SK-N-SH treated with all-trans-retinoic acid at 6 μM for 48 hours (cell line): ENCODE measurements around the gene ADH1C.

Source experiments
- ARNTL ChIP-seq: fragments of 450-650 bp; formaldehyde crosslinking; IDR thresholded peaks from 2 replicates; pipeline ENCODE4 v1.5.0; 2020; ENCODE audit warnings: low read depth, mild to moderate bottlenecking, moderate library complexity, borderline replicate concordance
- GLIS3 ChIP-seq: fragments of 250-450 bp; sonication (Bioruptor Pico); IDR thresholded peaks from 2 replicates; pipeline ENCODE4 v1.5.0; 2020; ENCODE audit warnings: mild to moderate bottlenecking, moderate library complexity
- ISL1 ChIP-seq: fragments of 250-450 bp; sonication (Bioruptor Pico); IDR thresholded peaks from 2 replicates; pipeline ENCODE4 v2.1.2; 2022; ENCODE audit warnings: mild to moderate bottlenecking, moderate library complexity
- PPARA ChIP-seq: fragments of 250-450 bp; sonication (Bioruptor Pico); IDR thresholded peaks from 2 replicates; pipeline ENCODE4 v1.5.0; 2020; ENCODE audit warnings: mild to moderate bottlenecking, borderline replicate concordance
- SNAI2 ChIP-seq: fragments of 250-450 bp; sonication (Bioruptor Pico); IDR thresholded peaks from 2 replicates; pipeline ENCODE4 v1.5.0; 2020; ENCODE audit warnings: mild to moderate bottlenecking, moderate library complexity
- ZFP3 ChIP-seq: fragments of 250-450 bp; sonication (Bioruptor Pico); IDR thresholded peaks from 2 replicates; pipeline ENCODE4 v1.5.0; 2020; ENCODE audit warnings: mild to moderate bottlenecking, moderate library complexity
- ZNF70 ChIP-seq: fragments of 450-650 bp; formaldehyde crosslinking; IDR thresholded peaks from 2 replicates; pipeline ENCODE4 v1.5.0; 2020; ENCODE audit warnings: mild to moderate bottlenecking, moderate library complexity
- TF ChIP-seq, protein P1 (sequence below): fragments of 250-450 bp; sonication (Bioruptor Pico); IDR thresholded peaks from 2 replicates; pipeline ENCODE4 v1.5.0; 2020; ENCODE audit warnings: mild to moderate bottlenecking, moderate library complexity
- TF ChIP-seq, protein P2 (sequence below): fragments of 250-450 bp; sonication (Bioruptor Pico); IDR thresholded peaks from 2 replicates; pipeline ENCODE4 v1.8.0; 2020; ENCODE audit warnings: mild to moderate bottlenecking, moderate library complexity, borderline replicate concordance
- TF ChIP-seq, protein P3 (sequence below): fragments of 250-450 bp; sonication (Bioruptor Pico); IDR thresholded peaks from 2 replicates; pipeline ENCODE4 v1.8.0; 2021; ENCODE audit warnings: low read depth, mild to moderate bottlenecking, moderate library complexity, borderline replicate concordance

DNA sequence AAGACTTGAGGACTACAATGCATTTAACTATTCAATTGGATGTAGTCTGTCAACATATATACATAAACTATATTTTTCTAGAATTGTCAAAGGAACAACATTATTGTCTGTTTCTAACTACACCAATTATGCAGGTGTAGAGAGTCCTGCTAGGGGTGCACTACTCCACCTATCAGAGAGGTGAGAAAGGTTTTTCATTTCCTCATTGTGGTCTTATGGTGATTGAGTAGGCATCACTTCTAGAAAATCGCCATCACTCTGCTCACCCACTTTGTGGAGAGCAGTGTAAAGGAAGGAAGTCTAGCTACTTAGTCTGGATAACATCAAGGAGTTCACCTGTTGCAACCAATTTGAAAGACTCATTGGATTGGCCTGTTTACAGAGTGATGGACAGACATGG is 4.4 kb upstream of the ADH1C start:
- TF ChIP-seq, protein P1, sequence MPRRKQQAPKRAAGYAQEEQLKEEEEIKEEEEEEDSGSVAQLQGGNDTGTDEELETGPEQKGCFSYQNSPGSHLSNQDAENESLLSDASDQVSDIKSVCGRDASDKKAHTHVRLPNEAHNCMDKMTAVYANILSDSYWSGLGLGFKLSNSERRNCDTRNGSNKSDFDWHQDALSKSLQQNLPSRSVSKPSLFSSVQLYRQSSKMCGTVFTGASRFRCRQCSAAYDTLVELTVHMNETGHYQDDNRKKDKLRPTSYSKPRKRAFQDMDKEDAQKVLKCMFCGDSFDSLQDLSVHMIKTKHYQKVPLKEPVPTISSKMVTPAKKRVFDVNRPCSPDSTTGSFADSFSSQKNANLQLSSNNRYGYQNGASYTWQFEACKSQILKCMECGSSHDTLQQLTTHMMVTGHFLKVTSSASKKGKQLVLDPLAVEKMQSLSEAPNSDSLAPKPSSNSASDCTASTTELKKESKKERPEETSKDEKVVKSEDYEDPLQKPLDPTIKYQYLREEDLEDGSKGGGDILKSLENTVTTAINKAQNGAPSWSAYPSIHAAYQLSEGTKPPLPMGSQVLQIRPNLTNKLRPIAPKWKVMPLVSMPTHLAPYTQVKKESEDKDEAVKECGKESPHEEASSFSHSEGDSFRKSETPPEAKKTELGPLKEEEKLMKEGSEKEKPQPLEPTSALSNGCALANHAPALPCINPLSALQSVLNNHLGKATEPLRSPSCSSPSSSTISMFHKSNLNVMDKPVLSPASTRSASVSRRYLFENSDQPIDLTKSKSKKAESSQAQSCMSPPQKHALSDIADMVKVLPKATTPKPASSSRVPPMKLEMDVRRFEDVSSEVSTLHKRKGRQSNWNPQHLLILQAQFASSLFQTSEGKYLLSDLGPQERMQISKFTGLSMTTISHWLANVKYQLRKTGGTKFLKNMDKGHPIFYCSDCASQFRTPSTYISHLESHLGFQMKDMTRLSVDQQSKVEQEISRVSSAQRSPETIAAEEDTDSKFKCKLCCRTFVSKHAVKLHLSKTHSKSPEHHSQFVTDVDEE: no peak
- TF ChIP-seq SNAI2 (no peak), PPARA (CRISPR knock-in tag) (no peak), ISL1 (CRISPR knock-in tag) (no peak), ZFP3 (CRISPR knock-in tag) (no peak), ZNF70 (CRISPR knock-in tag) (no peak), ARNTL (CRISPR knock-in tag) (no peak), GLIS3 (CRISPR knock-in tag) (no peak)
- TF ChIP-seq, protein P2, sequence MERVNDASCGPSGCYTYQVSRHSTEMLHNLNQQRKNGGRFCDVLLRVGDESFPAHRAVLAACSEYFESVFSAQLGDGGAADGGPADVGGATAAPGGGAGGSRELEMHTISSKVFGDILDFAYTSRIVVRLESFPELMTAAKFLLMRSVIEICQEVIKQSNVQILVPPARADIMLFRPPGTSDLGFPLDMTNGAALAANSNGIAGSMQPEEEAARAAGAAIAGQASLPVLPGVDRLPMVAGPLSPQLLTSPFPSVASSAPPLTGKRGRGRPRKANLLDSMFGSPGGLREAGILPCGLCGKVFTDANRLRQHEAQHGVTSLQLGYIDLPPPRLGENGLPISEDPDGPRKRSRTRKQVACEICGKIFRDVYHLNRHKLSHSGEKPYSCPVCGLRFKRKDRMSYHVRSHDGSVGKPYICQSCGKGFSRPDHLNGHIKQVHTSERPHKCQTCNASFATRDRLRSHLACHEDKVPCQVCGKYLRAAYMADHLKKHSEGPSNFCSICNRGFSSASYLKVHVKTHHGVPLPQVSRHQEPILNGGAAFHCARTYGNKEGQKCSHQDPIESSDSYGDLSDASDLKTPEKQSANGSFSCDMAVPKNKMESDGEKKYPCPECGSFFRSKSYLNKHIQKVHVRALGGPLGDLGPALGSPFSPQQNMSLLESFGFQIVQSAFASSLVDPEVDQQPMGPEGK: no peak
- TF ChIP-seq, protein P3, sequence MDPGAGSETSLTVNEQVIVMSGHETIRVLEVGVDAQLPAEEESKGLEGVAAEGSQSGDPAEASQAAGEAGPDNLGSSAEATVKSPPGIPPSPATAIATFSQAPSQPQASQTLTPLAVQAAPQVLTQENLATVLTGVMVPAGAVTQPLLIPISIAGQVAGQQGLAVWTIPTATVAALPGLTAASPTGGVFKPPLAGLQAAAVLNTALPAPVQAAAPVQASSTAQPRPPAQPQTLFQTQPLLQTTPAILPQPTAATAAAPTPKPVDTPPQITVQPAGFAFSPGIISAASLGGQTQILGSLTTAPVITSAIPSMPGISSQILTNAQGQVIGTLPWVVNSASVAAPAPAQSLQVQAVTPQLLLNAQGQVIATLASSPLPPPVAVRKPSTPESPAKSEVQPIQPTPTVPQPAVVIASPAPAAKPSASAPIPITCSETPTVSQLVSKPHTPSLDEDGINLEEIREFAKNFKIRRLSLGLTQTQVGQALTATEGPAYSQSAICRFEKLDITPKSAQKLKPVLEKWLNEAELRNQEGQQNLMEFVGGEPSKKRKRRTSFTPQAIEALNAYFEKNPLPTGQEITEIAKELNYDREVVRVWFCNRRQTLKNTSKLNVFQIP (CRISPR knock-in tag): no peak
